Hepatocyte (in vitro differentiated cells): ENCODE measurements around the gene MYO3B. TPM values are rescaled to one million over a fixed set of nuclear protein-coding genes. Genes with fewer than 3 reads are reported as not detected.
A peak's percentile ranks its signal among the peaks of the same experiment; 100 is the strongest.

Source experiments
- DNase-seq: peaks from one replicate; pipeline ENCODE4 v3.0.0-alpha.2; 2016; ENCODE audit warnings: low spot score
- H2AFZ ChIP-seq: fragments of 200-600 bp; sonication (generic); 2 replicates; pipeline ENCODE4 v1.6.0; 2016; ENCODE audit warnings: antibody characterized with exemption, mild to moderate bottlenecking
- H3K27ac ChIP-seq: fragments of 200-600 bp; sonication (generic); 2 replicates; pipeline ENCODE4 v1.5.1; 2016; ENCODE audit warnings: mild to moderate bottlenecking
- H3K27me3 ChIP-seq: fragments of 200-600 bp; sonication (generic); 2 replicates; pipeline ENCODE4 v1.6.1; 2016
- H3K36me3 ChIP-seq: fragments of 200-600 bp; sonication (generic); replicated peaks from 2 replicates; pipeline ENCODE4 v1.5.1; 2016; ENCODE audit warnings: low read depth; ENCODE audit not compliant: insufficient read depth
- H3K4me1 ChIP-seq: fragments of 200-600 bp; sonication (generic); 2 replicates; pipeline ENCODE4 v1.5.1; 2016; ENCODE audit warnings: mild to moderate bottlenecking, moderate library complexity; ENCODE audit not compliant: insufficient read depth
- H3K4me2 ChIP-seq: fragments of 200-600 bp; sonication (generic); 2 replicates; pipeline ENCODE4 v1.6.0; 2016
- H3K4me3 ChIP-seq: fragments of 200-600 bp; sonication (generic); 2 replicates; pipeline ENCODE4 v1.5.1; 2016; ENCODE audit warnings: mild to moderate bottlenecking
- H3K79me2 ChIP-seq: fragments of 200-600 bp; sonication (generic); 2 replicates; pipeline ENCODE4 v1.6.0; 2017; ENCODE audit warnings: mild to moderate bottlenecking
- H3K9me2 ChIP-seq: fragments of 200-600 bp; sonication (generic); replicated peaks from 2 replicates; pipeline ENCODE4 v1.6.0; 2017; ENCODE audit warnings: mild to moderate bottlenecking; ENCODE audit not compliant: insufficient read depth
- H3K9me3 ChIP-seq: fragments of 200-600 bp; sonication (generic); 2 replicates; pipeline ENCODE4 v1.5.1; 2016; ENCODE audit warnings: low read depth, mild to moderate bottlenecking
- H4K20me1 ChIP-seq: fragments of 200-600 bp; sonication (generic); 2 replicates; pipeline ENCODE4 v1.6.0; 2016; ENCODE audit warnings: mild to moderate bottlenecking; ENCODE audit not compliant: insufficient read depth, poor library complexity, severe bottlenecking
- EZH2 ChIP-seq: fragments of 200-600 bp; sonication (generic); IDR thresholded peaks from 2 replicates; pipeline ENCODE4 v1.6.1; 2016; ENCODE audit warnings: antibody characterized with exemption, mild to moderate bottlenecking, borderline replicate concordance
- EZH2phosphoT487 ChIP-seq: fragments of 200-600 bp; sonication (generic); IDR thresholded peaks from one replicate; pipeline ENCODE4 v1.6.1; 2018; ENCODE audit warnings: antibody characterized with exemption, mild to moderate bottlenecking, low read depth, moderate library complexity; ENCODE audit not compliant: unreplicated experiment, severe bottlenecking
- WGBS: methylation state at CpG from one replicate; pipeline ENCODE4 v1.1.6; 2016; ENCODE audit warnings: low lambda C conversion rate; ENCODE audit errors: missing lambda C conversion rate; 5-methylcytosine and 5-hydroxymethylcytosine counted together
- polyA plus RNA-seq: library from polyadenylated mRNA; unstranded; fragments of >200 nt; fragmentation: Nextera tagmentation; extraction: Ambion mirVana; gene quantifications from 2 replicates; pipeline ENCODE4 v1.2.1, GENCODE V29; 2016
- total RNA-seq: library from RNA; depleted of rRNA; stranded (reverse); fragments of >200 nt; gene quantifications from 2 replicates; pipeline ENCODE4 v1.2.3, GENCODE V29; 2014
- TF ChIP-seq, protein P1 (sequence below): fragments of 200-600 bp; sonication (generic); IDR thresholded peaks from 2 replicates; pipeline ENCODE4 v1.5.1; 2016; ENCODE audit warnings: antibody characterized with exemption, mild to moderate bottlenecking; ENCODE audit not compliant: poor library complexity

Gene MYO3B
- total and polyA plus RNA-seq, 2 experiments from 2014 or later: 0.63 to 1.1 TPM

DNA sequence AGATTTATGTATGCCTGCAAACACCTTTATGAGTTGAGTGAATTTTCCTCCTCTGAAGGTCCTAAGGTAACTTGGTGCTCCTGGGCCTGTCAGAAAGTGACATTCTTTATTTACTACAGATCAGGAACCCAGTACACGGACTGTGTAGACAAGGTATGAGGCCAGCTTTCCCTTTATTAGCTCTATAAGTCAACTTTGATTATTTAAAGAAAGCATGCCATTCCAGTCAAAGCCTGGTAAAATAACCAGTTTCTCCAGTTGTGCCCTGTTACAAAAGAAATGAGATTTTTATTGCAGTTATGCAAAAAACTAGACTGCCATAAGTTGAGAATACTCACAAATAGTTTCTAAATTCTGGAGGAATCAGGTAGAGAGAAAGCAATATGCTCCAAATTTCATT, 271.1 kb downstream of the MYO3B start:
- no peaks in the 10 kb centered on the region for H3K9me3 ChIP-seq
- H2AFZ ChIP-seq: no peak overlapping the region
- TF ChIP-seq, protein P1, sequence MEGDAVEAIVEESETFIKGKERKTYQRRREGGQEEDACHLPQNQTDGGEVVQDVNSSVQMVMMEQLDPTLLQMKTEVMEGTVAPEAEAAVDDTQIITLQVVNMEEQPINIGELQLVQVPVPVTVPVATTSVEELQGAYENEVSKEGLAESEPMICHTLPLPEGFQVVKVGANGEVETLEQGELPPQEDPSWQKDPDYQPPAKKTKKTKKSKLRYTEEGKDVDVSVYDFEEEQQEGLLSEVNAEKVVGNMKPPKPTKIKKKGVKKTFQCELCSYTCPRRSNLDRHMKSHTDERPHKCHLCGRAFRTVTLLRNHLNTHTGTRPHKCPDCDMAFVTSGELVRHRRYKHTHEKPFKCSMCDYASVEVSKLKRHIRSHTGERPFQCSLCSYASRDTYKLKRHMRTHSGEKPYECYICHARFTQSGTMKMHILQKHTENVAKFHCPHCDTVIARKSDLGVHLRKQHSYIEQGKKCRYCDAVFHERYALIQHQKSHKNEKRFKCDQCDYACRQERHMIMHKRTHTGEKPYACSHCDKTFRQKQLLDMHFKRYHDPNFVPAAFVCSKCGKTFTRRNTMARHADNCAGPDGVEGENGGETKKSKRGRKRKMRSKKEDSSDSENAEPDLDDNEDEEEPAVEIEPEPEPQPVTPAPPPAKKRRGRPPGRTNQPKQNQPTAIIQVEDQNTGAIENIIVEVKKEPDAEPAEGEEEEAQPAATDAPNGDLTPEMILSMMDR: no peak
- TF ChIP-seq EZH2phosphoT487 (no peak), EZH2 (no peak)
- H3K27me3 ChIP-seq: no peaks in the 10 kb centered on the region
- H4K20me1 ChIP-seq: no peaks in the 10 kb centered on the region
- H3K79me2 ChIP-seq: no peaks in the 10 kb centered on the region
- H3K4me1 ChIP-seq: no peaks in the 10 kb centered on the region
- no peak for DNase-seq
- no peak overlapping the region for H3K4me2 ChIP-seq
- WGBS: 85% methylated on average over 1 of the region's 1 CpG
- H3K27ac ChIP-seq: no peak overlapping the region
- no peaks in the 10 kb centered on the region for H3K36me3 ChIP-seq
- H3K4me3 ChIP-seq: no peak overlapping the region
- no peaks in the 10 kb centered on the region for H3K9me2 ChIP-seq

DNA sequence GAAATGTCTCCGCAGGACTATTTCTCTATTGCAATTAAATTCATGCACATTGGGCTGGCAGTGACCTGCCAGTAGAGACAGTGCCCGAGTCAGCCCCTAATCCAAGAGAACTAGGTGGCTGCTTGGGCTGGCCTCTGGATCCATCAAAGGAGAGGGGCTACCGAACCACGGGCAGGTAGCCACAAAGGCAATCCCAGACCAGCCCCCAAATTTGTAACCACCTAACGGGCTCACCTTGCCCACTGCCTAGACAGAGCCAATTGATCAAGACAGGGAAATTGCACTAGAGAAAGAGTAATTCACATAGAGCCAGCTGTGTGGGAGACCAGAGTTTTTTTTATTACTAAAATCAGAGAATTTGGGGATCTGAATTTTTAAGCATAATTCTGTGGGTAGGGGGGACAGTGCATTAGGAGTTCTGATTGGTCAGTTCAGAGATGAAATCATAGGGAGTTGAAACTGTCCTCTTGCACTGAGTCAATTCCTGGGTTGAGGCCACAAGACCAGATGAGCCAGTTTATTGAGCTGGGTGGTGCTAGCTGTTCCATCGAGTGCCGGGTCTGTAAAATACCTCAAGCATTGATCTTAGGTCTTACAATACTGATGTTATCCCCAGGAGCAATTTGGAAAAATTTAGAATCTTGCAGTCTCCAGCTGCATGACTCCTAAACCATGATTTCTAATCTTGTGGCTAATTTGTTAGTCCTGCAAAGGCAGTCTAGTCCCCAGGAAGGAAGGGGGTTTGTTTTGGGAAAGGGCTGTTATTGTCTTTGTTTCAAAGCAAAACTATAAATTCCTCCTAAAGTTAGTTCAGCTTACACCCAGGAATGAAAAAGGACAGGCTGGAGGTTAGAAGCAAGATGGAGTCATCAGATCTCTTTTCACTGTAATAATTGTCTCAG, 276.8 kb downstream of the MYO3B start:
- Histone ChIP-seq H3K9me2 (no peaks in the 10 kb centered on the region), H3K27me3 (no peaks in the 10 kb centered on the region), H3K4me2 (peak overlapping the region; percentile 63), H2AFZ (no peak overlapping the region), H3K36me3 (no peaks in the 10 kb centered on the region), H3K4me3 (no peak overlapping the region), H3K9me3 (no peaks in the 10 kb centered on the region), H3K27ac (peak overlapping the region; percentile 82), H3K4me1 (peaks cover 10% of the 10 kb centered on the region), H3K79me2 (no peaks in the 10 kb centered on the region), H4K20me1 (no peaks in the 10 kb centered on the region)
- DNase-seq: no peak
- WGBS: 81% methylated on average over 7 of the region's 7 CpGs
- TF ChIP-seq, protein P1: no peak
- no peak for TF ChIP-seq EZH2phosphoT487
- TF ChIP-seq EZH2: no peak

DNA sequence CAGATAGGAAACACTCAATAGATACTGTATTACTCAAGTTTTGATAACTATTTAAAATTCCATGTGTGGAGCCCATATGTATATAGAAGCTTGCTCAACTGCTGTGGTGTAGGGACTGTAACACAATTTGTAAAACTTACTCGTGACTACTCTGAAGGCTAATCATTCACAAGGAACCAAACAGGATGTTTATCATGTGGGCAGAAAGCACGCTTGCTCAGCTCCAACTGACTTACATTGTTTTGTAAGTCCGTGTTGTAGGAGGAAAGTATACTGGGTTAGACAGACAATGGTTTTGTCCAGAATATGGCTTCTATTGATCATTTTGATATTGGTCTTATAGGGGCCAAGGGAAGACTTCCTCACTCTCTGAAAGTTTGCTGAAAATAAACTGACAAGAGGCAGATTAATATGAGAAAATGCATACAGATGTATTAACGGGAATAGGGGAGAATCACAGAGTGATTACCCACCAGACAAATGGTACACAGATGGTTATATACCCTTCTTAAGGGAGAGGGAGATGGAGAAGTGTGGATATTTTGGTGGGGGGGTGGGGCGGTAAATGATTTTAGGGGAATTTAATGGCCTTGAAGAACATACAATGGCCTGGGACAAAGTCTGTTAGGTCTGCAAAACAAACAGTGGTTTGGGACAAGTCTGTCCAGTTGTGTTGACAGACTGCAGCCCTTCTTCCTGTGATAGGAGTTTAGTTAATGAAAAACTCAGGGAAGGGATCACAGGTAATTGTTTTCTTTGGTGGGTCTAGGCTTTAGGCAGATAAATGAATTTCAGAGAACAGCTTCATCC, 277.9 kb downstream of the MYO3B start:
- no peak overlapping the region for H2AFZ ChIP-seq
- peaks cover 10% of the 10 kb centered on the region for H3K4me1 ChIP-seq
- no peak overlapping the region for H3K4me3 ChIP-seq
- H3K4me2 ChIP-seq: peak overlapping the region; percentile 63
- no peaks in the 10 kb centered on the region for H3K9me3 ChIP-seq
- no peaks in the 10 kb centered on the region for H3K27me3 ChIP-seq
- WGBS: 43% methylated on average over 5 of the region's 5 CpGs
- H3K9me2 ChIP-seq: no peaks in the 10 kb centered on the region
- peak; percentile 59 for DNase-seq
- no peaks in the 10 kb centered on the region for H3K79me2 ChIP-seq
- H3K36me3 ChIP-seq: no peaks in the 10 kb centered on the region
- H4K20me1 ChIP-seq: no peaks in the 10 kb centered on the region
- H3K27ac ChIP-seq: peak overlapping the region; percentile 82
- no peak for TF ChIP-seq EZH2
- no peak for TF ChIP-seq EZH2phosphoT487
- TF ChIP-seq, protein P1: no peak
